GM23338 (cell line): ENCODE data around the gene TRPM3. TPM values are rescaled to one million over a fixed set of nuclear protein-coding genes. Genes with fewer than 3 reads are reported as not detected.

Experiments used
- ATAC-seq: fragments of 200-7000 bp; cut with Tn5 transposase; 3 replicates; pipeline ENCODE4 v1.9.1; 2020
- DNase-seq: peaks from one replicate; pipeline ENCODE4 v3.0.0-alpha.2; 2015; ENCODE audit warnings: low spot score
- H2AFZ ChIP-seq: fragments of 200-600 bp; sonication (generic); 2 replicates; pipeline ENCODE4 v1.8.0; 2016; ENCODE audit warnings: antibody characterized with exemption, mild to moderate bottlenecking, moderate library complexity
- H3F3A ChIP-seq: fragments of 200-600 bp; sonication (generic); replicated peaks from 2 replicates; pipeline ENCODE4 v1.8.0; 2017; ENCODE audit warnings: antibody characterized with exemption, mixed run types, low read depth
- H3K27ac ChIP-seq: fragments of 200-600 bp; sonication (generic); 2 replicates; pipeline ENCODE4 v1.6.1; 2016; ENCODE audit warnings: low read depth
- H3K27me3 ChIP-seq: fragments of 200-600 bp; sonication (generic); 2 replicates; pipeline ENCODE4 v1.8.0; 2016; ENCODE audit warnings: mild to moderate bottlenecking, mixed run types, moderate library complexity; ENCODE audit not compliant: insufficient read depth
- H3K36me3 ChIP-seq: fragments of 200-600 bp; sonication (generic); 2 replicates; pipeline ENCODE4 v1.8.0; 2016; ENCODE audit warnings: mild to moderate bottlenecking; ENCODE audit not compliant: insufficient read depth
- H3K4me1 ChIP-seq: fragments of 200-600 bp; sonication (generic); 2 replicates; pipeline ENCODE4 v1.8.0; 2016; ENCODE audit warnings: mild to moderate bottlenecking, moderate library complexity; ENCODE audit not compliant: insufficient read depth
- H3K4me2 ChIP-seq: fragments of 200-600 bp; sonication (generic); 2 replicates; pipeline ENCODE4 v1.7.1; 2017; ENCODE audit warnings: mixed run types
- H3K4me3 ChIP-seq: fragments of 200-600 bp; sonication (generic); 2 replicates; pipeline ENCODE4 v1.6.1; 2016; ENCODE audit warnings: mixed run types
- H3K79me2 ChIP-seq: fragments of 200-600 bp; sonication (generic); replicated peaks from 2 replicates; pipeline ENCODE4 v1.8.0; 2017; ENCODE audit warnings: mild to moderate bottlenecking; ENCODE audit not compliant: insufficient read depth
- H3K9me2 ChIP-seq: fragments of 200-600 bp; sonication (generic); 2 replicates; pipeline ENCODE4 v1.8.0; 2017; ENCODE audit not compliant: insufficient read depth
- H4K20me1 ChIP-seq: fragments of 200-600 bp; sonication (generic); replicated peaks from 2 replicates; pipeline ENCODE4 v1.8.0; 2017; ENCODE audit warnings: mild to moderate bottlenecking; ENCODE audit not compliant: insufficient read depth
- H3K27ac Mint-ChIP-seq: 2 replicates; pipeline ENCODE4 v1.8.0; 2020; ENCODE audit warnings: inconsistent platforms, mild to moderate bottlenecking, moderate library complexity, mixed read lengths
- H3K27me3 Mint-ChIP-seq: 3 replicates; pipeline ENCODE4 v1.8.0; 2022; ENCODE audit warnings: low read depth, mild to moderate bottlenecking, moderate library complexity, mixed read lengths, inconsistent platforms; ENCODE audit not compliant: insufficient read depth, poor library complexity
- H3K36me3 Mint-ChIP-seq: 3 replicates; pipeline ENCODE4 v1.8.0; 2021; ENCODE audit warnings: low read depth, mild to moderate bottlenecking, inconsistent platforms, moderate library complexity, mixed read lengths
- H3K4me1 Mint-ChIP-seq: 3 replicates; pipeline ENCODE4 v1.8.0; 2020; ENCODE audit warnings: mild to moderate bottlenecking, inconsistent platforms, mixed read lengths
- H3K4me3 Mint-ChIP-seq: 3 replicates; pipeline ENCODE4 v1.8.0; 2021; ENCODE audit warnings: moderate library complexity, mild to moderate bottlenecking, inconsistent platforms, mixed read lengths
- H3K9me3 Mint-ChIP-seq: 3 replicates; pipeline ENCODE4 v1.8.0; 2020; ENCODE audit warnings: moderate library complexity, mild to moderate bottlenecking, inconsistent platforms, mixed read lengths
- CREB1 ChIP-seq: fragments of 250-450 bp; sonication (Bioruptor Pico); IDR thresholded peaks from 2 replicates; pipeline ENCODE4 v1.5.0; 2020; ENCODE audit warnings: low read depth, mild to moderate bottlenecking, moderate library complexity
- CTCF ChIP-seq, 2 experiments: fragments of 200-600 bp in 1 of 2; sonication (generic) in 1 of 2; conservative IDR thresholded peaks; 2 replicates each; pipeline versions ENCODE4 v1.5.1 to v1.6.1; 2016 to 2017; ENCODE audit warnings: antibody characterized with exemption in 2 of 2, low read depth in 2 of 2, mild to moderate bottlenecking in 2 of 2, moderate library complexity in 1 of 2
- ETS1 ChIP-seq: IDR thresholded peaks from 2 replicates; pipeline ENCODE4 v1.6.1; 2016; ENCODE audit warnings: antibody characterized with exemption
- EZH2 ChIP-seq: fragments of 200-600 bp; sonication (generic); IDR thresholded peaks from one replicate; pipeline ENCODE4 v1.8.0; 2017; ENCODE audit warnings: antibody characterized with exemption, mild to moderate bottlenecking, low read depth; ENCODE audit not compliant: unreplicated experiment
- JUNB ChIP-seq: IDR thresholded peaks from one replicate; pipeline ENCODE4 v1.6.1; 2016; ENCODE audit warnings: antibody characterized with exemption; ENCODE audit not compliant: unreplicated experiment
- NANOG ChIP-seq: IDR thresholded peaks from 2 replicates; pipeline ENCODE4 v1.6.1; 2016; ENCODE audit warnings: antibody characterized with exemption, borderline replicate concordance
- POLR2AphosphoS5 ChIP-seq: IDR thresholded peaks from 2 replicates; pipeline ENCODE4 v1.6.1; 2016; ENCODE audit warnings: antibody characterized with exemption, low read depth
- REST ChIP-seq: IDR thresholded peaks from one replicate; pipeline ENCODE4 v1.6.1; 2018; ENCODE audit warnings: antibody characterized with exemption; ENCODE audit not compliant: unreplicated experiment
- STAT1 ChIP-seq: IDR thresholded peaks from one replicate; pipeline ENCODE4 v1.6.1; 2016; ENCODE audit warnings: antibody characterized with exemption; ENCODE audit not compliant: unreplicated experiment
- ZNF114 ChIP-seq: fragments of 250-450 bp; sonication (Bioruptor Pico); IDR thresholded peaks from 2 replicates; pipeline ENCODE4 v1.5.0; 2020; ENCODE audit warnings: mild to moderate bottlenecking, moderate library complexity
- polyA plus RNA-seq: library from polyadenylated mRNA; unstranded; fragments of >200 nt; fragmentation: Nextera tagmentation; extraction: Ambion mirVana; gene quantifications from 2 replicates; pipeline ENCODE4 v1.2.1, GENCODE V29; 2016
- total RNA-seq: library from RNA; depleted of rRNA; stranded (reverse); fragments of >200 nt; shearing (Covaris generic); gene quantifications from 2 replicates; pipeline ENCODE4 v1.2.3, GENCODE V29; 2014

TRPM3 gene
- total and polyA plus RNA-seq, 2 experiments from 2014 or later = 2.8 to 8.2 TPM

GRCh38 chr9:70701163-70701562 lies 420.3 kb downstream of the TRPM3 start:
- Histone ChIP-seq H3K4me2 (no peak overlapping the region), H3K27ac (no peak overlapping the region), H3K36me3 (no peaks in the 10 kb centered on the region), H3K4me1 (peaks cover 4% of the 10 kb centered on the region; the same call in 1 of the 2 replicates), H3F3A (no peaks in the 10 kb centered on the region), H2AFZ (no peak overlapping the region), H4K20me1 (no peaks in the 10 kb centered on the region), H3K4me3 (no peak overlapping the region), H3K9me2 (no peaks in the 10 kb centered on the region), H3K27me3 (no peaks in the 10 kb centered on the region), H3K79me2 (no peaks in the 10 kb centered on the region)
- Mint-ChIP-seq H3K9me3 (no peaks in the 10 kb centered on the region), H3K27me3 (no peaks in the 10 kb centered on the region), H3K27ac (peak overlapping the region; percentile 48; the same call in 1 of the 2 replicates), H3K4me3 (no peak overlapping the region), H3K4me1 (peaks cover 12% of the 10 kb centered on the region), H3K36me3 (no peaks in the 10 kb centered on the region)
- DNase-seq (no peak), ATAC-seq (no peak)
- TF ChIP-seq JUNB (no peak), POLR2AphosphoS5 (no peak), CREB1 (CRISPR knock-in tag) (no peak), ZNF114 (no peak), CTCF (conservative IDR thresholded peaks at IDR 0.05; ENCODE audit: low read depth in 2 of 2) (no peak), NANOG (no peak)

- DNase-seq (peak; percentile 14), ATAC-seq (peak; percentile 80)
- Mint-ChIP-seq H3K9me3 (no peaks in the 10 kb centered on the region), H3K36me3 (no peaks in the 10 kb centered on the region), H3K27me3 (peaks cover 3% of the 10 kb centered on the region), H3K27ac (no peak overlapping the region), H3K4me3 (no peak overlapping the region), H3K4me1 (peaks cover 12% of the 10 kb centered on the region)
- no peak overlapping the region for H3K4me2 ChIP-seq
- H3K4me1 ChIP-seq = peaks cover 4% of the 10 kb centered on the region; the same call in 1 of the 2 replicates
- no peaks in the 10 kb centered on the region; the same call in 1 of the 2 replicates for H3K9me2 ChIP-seq
- H3K27me3 ChIP-seq = no peaks in the 10 kb centered on the region
- H3F3A ChIP-seq = no peaks in the 10 kb centered on the region
- no peak overlapping the region for H3K27ac ChIP-seq
- H4K20me1 ChIP-seq = no peaks in the 10 kb centered on the region
- no peaks in the 10 kb centered on the region for H3K36me3 ChIP-seq
- no peak overlapping the region for H3K4me3 ChIP-seq
- no peak overlapping the region for H2AFZ ChIP-seq
- H3K79me2 ChIP-seq = no peaks in the 10 kb centered on the region
- TF ChIP-seq NANOG (no peak), REST (no peak), ETS1 (no peak), POLR2AphosphoS5 (no peak), EZH2 (no peak), STAT1 (no peak), CTCF (conservative IDR thresholded peaks at IDR 0.05; ENCODE audit: low read depth in 2 of 2) (no peak), CREB1 (CRISPR knock-in tag) (no peak)
Measured at GRCh38 chr9:70696694-70697335, 424.6 kb downstream of the TRPM3 start.
